Endodermal cell (in vitro differentiated cells): ENCODE results near the gene ATAD5. TPM values are rescaled to one million over a fixed set of nuclear protein-coding genes. Genes with fewer than 3 reads are reported as not detected.
"Not testable (repeated sequence)": the region's sequence is repeated elsewhere in the genome, so short reads cannot be mapped to it uniquely, and the experiment has no call there.

Experiments used
- DNase-seq: peaks from one replicate; pipeline ENCODE4 v3.0.0-alpha.2; 2017
- H3K27ac ChIP-seq: 2 replicates; pipeline ENCODE4 v1.5.1; 2013; ENCODE audit warnings: mild to moderate bottlenecking, low read depth, low read length, moderate library complexity
- H3K27me3 ChIP-seq: 2 replicates; pipeline ENCODE4 v1.6.1; 2013; ENCODE audit warnings: mild to moderate bottlenecking, low read length, moderate library complexity; ENCODE audit not compliant: insufficient read depth, control insufficient read depth, poor library complexity, severe bottlenecking
- H3K36me3 ChIP-seq: 2 replicates; pipeline ENCODE4 v1.7.0; 2013; ENCODE audit warnings: mild to moderate bottlenecking, low read length, moderate library complexity; ENCODE audit not compliant: control insufficient read depth, insufficient read depth
- H3K4me1 ChIP-seq: one replicate; pipeline ENCODE4 v1.7.0; 2013; ENCODE audit warnings: low read length; ENCODE audit not compliant: control insufficient read depth, insufficient read depth
- H3K4me3 ChIP-seq: 2 replicates; pipeline ENCODE4 v1.5.1; 2013; ENCODE audit warnings: mild to moderate bottlenecking, low read length, moderate library complexity
- H3K9ac ChIP-seq: 2 replicates; pipeline ENCODE4 v1.6.1; 2013; ENCODE audit warnings: mild to moderate bottlenecking, low read length, moderate library complexity; ENCODE audit not compliant: poor library complexity, severe bottlenecking; ENCODE audit errors: extremely low read depth
- H3K9me3 ChIP-seq: 2 replicates; pipeline ENCODE4 v1.6.1; 2013; ENCODE audit warnings: mild to moderate bottlenecking, low read length, moderate library complexity; ENCODE audit not compliant: control insufficient read depth
- H3K27ac Mint-ChIP-seq: 2 replicates; pipeline ENCODE4 v1.8.0; 2020; ENCODE audit warnings: mixed read lengths
- H3K27me3 Mint-ChIP-seq: 2 replicates; pipeline ENCODE4 v1.8.0; 2021; ENCODE audit warnings: mild to moderate bottlenecking, mixed read lengths; ENCODE audit not compliant: insufficient read depth
- H3K36me3 Mint-ChIP-seq: 2 replicates; pipeline ENCODE4 v1.8.0; 2020; ENCODE audit warnings: low read depth, mixed read lengths
- H3K4me1 Mint-ChIP-seq: 2 replicates; pipeline ENCODE4 v1.8.0; 2020; ENCODE audit warnings: mixed read lengths
- H3K4me3 Mint-ChIP-seq: 2 replicates; pipeline ENCODE4 v1.8.0; 2020; ENCODE audit warnings: mild to moderate bottlenecking, moderate library complexity, mixed read lengths
- H3K9me3 Mint-ChIP-seq: 2 replicates; pipeline ENCODE4 v1.8.0; 2020; ENCODE audit warnings: mild to moderate bottlenecking, mixed read lengths
- CTCF ChIP-seq: fragments of 200-600 bp; sonication (generic); conservative IDR thresholded peaks from 2 replicates; pipeline ENCODE4 v1.5.0; 2021; ENCODE audit warnings: antibody characterized with exemption, mild to moderate bottlenecking
- WGBS, 2 experiments: methylation state at CpG; one replicate each; pipeline versions ENCODE4 v1.1.5 to v1.1.7; 2013; ENCODE audit warnings: missing lambda C conversion rate in 2 of 2, mixed read lengths in 1 of 2; ENCODE audit not compliant: insufficient coverage in 1 of 2, insufficient read length in 1 of 2; 5-methylcytosine and 5-hydroxymethylcytosine counted together
- total RNA-seq, 2 donors: library from RNA; stranded (reverse); fragmentation: NEBNext Ultra II Directional in 1 of 2; extraction: Animal tissue kit (Norgen Biotek cat#: 25700) in 1 of 2; gene quantifications; 2 replicates in 1 of 2; 3 replicates in 1 of 2; pipeline ENCODE4 v1.2.1, GENCODE V29; 2021

ATAD5 gene
- total RNA-seq, 2 donors from 2014 or later: 20.3 to 29.7 TPM

- Mint-ChIP-seq H3K27me3 (peaks cover 7% of the 10 kb centered on the region), H3K9me3 (no peaks in the 10 kb centered on the region), H3K27ac (no peak overlapping the region), H3K36me3 (no peaks in the 10 kb centered on the region), H3K4me3 (no peak overlapping the region), H3K4me1 (peaks cover 12% of the 10 kb centered on the region)
- Histone ChIP-seq H3K4me3 (no peak overlapping the region), H3K27ac (no peak overlapping the region), H3K9ac (no peak overlapping the region), H3K36me3 (no peaks in the 10 kb centered on the region), H3K4me1 (peaks cover 6% of the 10 kb centered on the region), H3K27me3 (no peaks in the 10 kb centered on the region), H3K9me3 (no peaks in the 10 kb centered on the region)
- no peak for DNase-seq
- no peak for TF ChIP-seq CTCF
- 92% methylated on average over 3 of the region's 3 CpGs; no CpG with 5 or more reads in 1 of the 2 experiments for WGBS, 2 experiments
Observed at GRCh38 chr17:30930495-30930894, 98.7 kb downstream of the ATAD5 start.

DNA sequence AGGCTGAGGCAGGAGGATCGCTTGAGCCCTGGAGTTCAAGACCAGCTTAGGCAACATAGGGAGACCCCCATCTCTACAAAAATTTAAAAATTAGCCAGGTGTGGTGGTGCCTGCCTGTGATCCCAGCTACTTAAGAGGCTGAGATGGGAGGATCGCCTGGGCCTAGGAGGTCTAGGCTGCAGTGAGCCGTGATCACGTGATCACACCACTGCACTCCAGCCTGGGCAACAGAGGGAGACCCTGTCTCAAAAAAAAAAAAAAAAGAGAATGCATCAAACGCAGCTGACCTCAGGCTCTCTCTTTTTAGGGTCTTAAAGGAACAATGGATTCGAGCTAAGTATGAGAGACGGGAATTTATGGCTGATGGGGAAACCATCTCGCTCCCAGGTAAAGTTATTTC lies 99.8 kb downstream of the ATAD5 start:
- H3K9me3 ChIP-seq, H3K4me3 Mint-ChIP-seq, H3K36me3 Mint-ChIP-seq, H3K9me3 Mint-ChIP-seq, H3K36me3 ChIP-seq, H3K27me3 ChIP-seq, H3K27ac Mint-ChIP-seq, H3K9ac ChIP-seq, H3K27ac ChIP-seq, H3K4me3 ChIP-seq, H3K27me3 Mint-ChIP-seq, H3K4me1 ChIP-seq, DNase-seq: not testable (repeated sequence)
- 88 to 92% methylated on average over 7 to 8 of the region's 8 CpGs for WGBS, 2 experiments
- peaks cover 12% of the 10 kb centered on the region for H3K4me1 Mint-ChIP-seq

DNA sequence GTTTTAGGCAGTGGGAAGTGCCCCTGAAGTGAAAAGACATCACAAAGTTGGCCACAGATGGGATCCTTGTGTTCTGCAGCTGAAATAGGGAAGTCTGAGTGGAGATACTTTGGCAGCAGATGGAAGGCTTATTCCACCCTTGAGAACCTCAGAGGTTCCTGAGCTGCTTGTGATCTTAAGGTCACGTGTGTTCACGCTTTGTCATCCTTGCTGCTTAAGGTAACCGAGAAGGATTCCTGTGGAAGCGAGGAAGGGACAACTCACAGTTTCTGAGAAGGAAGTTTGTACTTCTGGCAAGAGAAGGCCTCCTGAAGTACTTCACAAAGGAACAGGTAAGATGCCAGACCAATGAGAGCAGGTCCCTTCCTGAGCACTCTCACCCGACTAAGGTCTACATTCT lies 102.2 kb downstream of the ATAD5 start:
- H3K27me3 ChIP-seq: no peaks in the 10 kb centered on the region
- no peak for TF ChIP-seq CTCF
- no peaks in the 10 kb centered on the region for H3K36me3 Mint-ChIP-seq
- H3K4me3 ChIP-seq: no peak overlapping the region
- DNase-seq: no peak
- no peaks in the 10 kb centered on the region for H3K36me3 ChIP-seq
- peaks cover 6% of the 10 kb centered on the region for H3K4me1 Mint-ChIP-seq
- H3K9me3 Mint-ChIP-seq: no peaks in the 10 kb centered on the region
- WGBS, 2 experiments: 91 to 96% methylated on average over 5 of the region's 5 CpGs
- no peaks in the 10 kb centered on the region for H3K27me3 Mint-ChIP-seq
- no peaks in the 10 kb centered on the region for H3K9me3 ChIP-seq
- H3K27ac Mint-ChIP-seq: no peak overlapping the region
- no peak overlapping the region for H3K9ac ChIP-seq
- H3K4me3 Mint-ChIP-seq: no peak overlapping the region
- peaks cover 1% of the 10 kb centered on the region for H3K4me1 ChIP-seq
- no peak overlapping the region for H3K27ac ChIP-seq

GRCh38 chr17:30939051-30939689 lies 107.4 kb downstream of the ATAD5 start:
- H3K27me3 Mint-ChIP-seq: no peaks in the 10 kb centered on the region
- TF ChIP-seq CTCF: no peak
- H3K27ac Mint-ChIP-seq: no peak overlapping the region
- no peaks in the 10 kb centered on the region for H3K9me3 Mint-ChIP-seq
- no peaks in the 10 kb centered on the region for H3K36me3 Mint-ChIP-seq
- WGBS, 2 experiments: 93 to 96% methylated on average over 7 to 13 of the region's 13 CpGs
- H3K4me1 Mint-ChIP-seq: no peaks in the 10 kb centered on the region
- Histone ChIP-seq H3K9ac (no peak overlapping the region), H3K27ac (no peak overlapping the region), H3K27me3 (no peaks in the 10 kb centered on the region), H3K4me3 (no peak overlapping the region), H3K4me1 (no peaks in the 10 kb centered on the region), H3K9me3 (no peaks in the 10 kb centered on the region), H3K36me3 (no peaks in the 10 kb centered on the region)
- H3K4me3 Mint-ChIP-seq: no peak overlapping the region
- DNase-seq: no peak
